Measurements from ENCODE around the gene CDH19. TPM values are rescaled to one million over a fixed set of nuclear protein-coding genes. Genes with fewer than 3 reads are reported as not detected.

Gene CDH19
- total RNA-seq, 5 donors from 2014 or later (not counting 1 experiment from before 2014, with no cell fraction given): not detected

- Histone ChIP-seq H3K4me3 (ENCODE audit: control insufficient read depth in 1 of 2, extremely low read depth in 1 of 2, low read length in 1 of 2) (no peak overlapping the region), H3K4me1 (ENCODE audit: control insufficient read depth in 1 of 2, extremely low read depth in 1 of 2, insufficient read depth in 2 of 2, low read length in 2 of 2) (no peaks in the 10 kb centered on the region), H3K27me3 (replicated peaks in 1 of 2; ENCODE audit: control insufficient read depth in 2 of 2, extremely low read depth in 1 of 2, insufficient read depth in 2 of 2, low read length in 1 of 2) (no peaks in the 10 kb centered on the region), H3K36me3 (ENCODE audit: control insufficient read depth in 2 of 2, extremely low read depth in 1 of 2, insufficient read depth in 1 of 2, low read length in 1 of 2) (no peaks in the 10 kb centered on the region), H3K9me3 (no peaks in the 10 kb centered on the region), H3K27ac (ENCODE audit: low read length) (no peak overlapping the region)
- Mint-ChIP-seq H3K27ac (no peak overlapping the region), H3K27me3 (no peaks in the 10 kb centered on the region), H3K4me3 (no peak overlapping the region), H3K4me1 (no peaks in the 10 kb centered on the region), H3K9me3 (peaks cover 0 to 7% (median 4%) of the 10 kb centered on the region in 3 donors), H3K36me3 (no peaks in the 10 kb centered on the region)
- ChIA-PET CTCF (no interaction called here), POLR2A (no interaction called here)
- WGBS (ENCODE audit: insufficient coverage): 100% methylated on average over 1 of the region's 2 CpGs
- DNase-seq: no peak
- no peak for ATAC-seq (replicated peaks in 1 of 4)
These were observed 28.6 kb downstream of the CDH19 start for GRCh38 chr18:66575263-66575662.

- 93% methylated on average over 5 of the region's 6 CpGs for WGBS (ENCODE audit: insufficient coverage)
- Histone ChIP-seq H3K4me3 (ENCODE audit: control insufficient read depth in 1 of 2, extremely low read depth in 1 of 2, low read length in 1 of 2) (no peak overlapping the region), H3K4me1 (ENCODE audit: control insufficient read depth in 1 of 2, extremely low read depth in 1 of 2, insufficient read depth in 2 of 2, low read length in 2 of 2) (no peaks in the 10 kb centered on the region), H3K36me3 (ENCODE audit: control insufficient read depth in 2 of 2, extremely low read depth in 1 of 2, insufficient read depth in 1 of 2, low read length in 1 of 2) (no peaks in the 10 kb centered on the region), H3K9me3 (no peaks in the 10 kb centered on the region), H3K27ac (ENCODE audit: low read length) (no peak overlapping the region), H3K27me3 (replicated peaks in 1 of 2; ENCODE audit: control insufficient read depth in 2 of 2, extremely low read depth in 1 of 2, insufficient read depth in 2 of 2, low read length in 1 of 2) (no peaks in the 10 kb centered on the region)
- no peaks in the 10 kb centered on the region for H3K4me1 Mint-ChIP-seq
- H3K9me3 Mint-ChIP-seq: peaks cover 0 to 4% (median 3%) of the 10 kb centered on the region in 3 donors
- ATAC-seq (replicated peaks in 1 of 4): no peak
- no peak overlapping the region for H3K4me3 Mint-ChIP-seq
- DNase-seq: no peak
- H3K36me3 Mint-ChIP-seq: no peaks in the 10 kb centered on the region
- no peaks in the 10 kb centered on the region for H3K27me3 Mint-ChIP-seq
- no peak overlapping the region for H3K27ac Mint-ChIP-seq
- ChIA-PET CTCF (interaction anchor here in 1 of 2 donors (1.0 kb wide), 1 partner anchor 10 kb away, joined by 3 read pairs; no protein-coding TSS in a partner anchor), POLR2A (no interaction called here)
These were observed 32.0 kb downstream of the CDH19 start for GRCh38 chr18:66571845-66572244.

- Histone ChIP-seq H3K27me3 (replicated peaks in 1 of 2; ENCODE audit: control insufficient read depth in 2 of 2, extremely low read depth in 1 of 2, insufficient read depth in 2 of 2, low read length in 1 of 2) (no peaks in the 10 kb centered on the region), H3K4me1 (ENCODE audit: control insufficient read depth in 1 of 2, extremely low read depth in 1 of 2, insufficient read depth in 2 of 2, low read length in 2 of 2) (no peaks in the 10 kb centered on the region), H3K9me3 (no peaks in the 10 kb centered on the region), H3K27ac (ENCODE audit: low read length) (no peak overlapping the region), H3K4me3 (ENCODE audit: control insufficient read depth in 1 of 2, extremely low read depth in 1 of 2, low read length in 1 of 2) (no peak overlapping the region), H3K36me3 (ENCODE audit: control insufficient read depth in 2 of 2, extremely low read depth in 1 of 2, insufficient read depth in 1 of 2, low read length in 1 of 2) (no peaks in the 10 kb centered on the region)
- DNase-seq: no peak
- no peak for ATAC-seq (replicated peaks in 1 of 4)
- 87% methylated on average over 3 of the region's 5 CpGs for WGBS (ENCODE audit: insufficient coverage)
- H3K4me3 Mint-ChIP-seq: no peak overlapping the region
- peaks cover 0 to 4% (median 2%) of the 10 kb centered on the region in 3 donors for H3K9me3 Mint-ChIP-seq
- ChIA-PET CTCF (no interaction called here), POLR2A (no interaction called here)
- H3K27ac Mint-ChIP-seq: no peak overlapping the region
- H3K36me3 Mint-ChIP-seq: no peaks in the 10 kb centered on the region
- no peaks in the 10 kb centered on the region for H3K4me1 Mint-ChIP-seq
- H3K27me3 Mint-ChIP-seq: no peaks in the 10 kb centered on the region
These were observed 37.3 kb downstream of the CDH19 start for GRCh38 chr18:66566616-66567015.

DNA sequence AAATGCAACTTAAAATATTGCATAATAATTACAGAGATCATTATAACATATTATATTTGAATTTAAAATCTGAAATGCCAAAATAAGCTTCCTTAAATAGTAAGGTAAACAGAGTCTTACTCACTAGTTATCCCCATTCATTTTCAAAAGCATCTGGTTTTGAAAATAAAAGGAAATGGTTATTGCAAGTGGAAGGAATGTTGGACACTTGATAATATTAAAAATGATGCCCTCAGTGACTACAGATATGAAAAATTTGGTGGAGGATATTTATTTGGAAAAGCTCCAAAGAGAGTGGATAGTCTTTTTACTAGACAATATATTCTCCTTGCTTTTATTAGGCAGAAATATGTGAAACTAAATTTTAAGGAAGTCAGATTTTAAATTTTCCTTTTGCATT, 39.7 kb downstream of the CDH19 start:
- ATAC-seq (replicated peaks in 1 of 4): no peak
- no peaks in the 10 kb centered on the region for H3K4me1 Mint-ChIP-seq
- peaks cover 0 to 2% (median 0%) of the 10 kb centered on the region in 3 donors for H3K9me3 Mint-ChIP-seq
- H3K27me3 Mint-ChIP-seq: no peaks in the 10 kb centered on the region
- no peaks in the 10 kb centered on the region for H3K27me3 ChIP-seq (replicated peaks in 1 of 2; ENCODE audit: control insufficient read depth in 2 of 2, extremely low read depth in 1 of 2, insufficient read depth in 2 of 2, low read length in 1 of 2)
- ChIA-PET POLR2A (no interaction called here), CTCF (no interaction called here)
- no peaks in the 10 kb centered on the region for H3K4me1 ChIP-seq (ENCODE audit: control insufficient read depth in 1 of 2, extremely low read depth in 1 of 2, insufficient read depth in 2 of 2, low read length in 2 of 2)
- H3K27ac ChIP-seq (ENCODE audit: low read length): no peak overlapping the region
- no peak overlapping the region for H3K27ac Mint-ChIP-seq
- no peak for DNase-seq
- no peak overlapping the region for H3K4me3 ChIP-seq (ENCODE audit: control insufficient read depth in 1 of 2, extremely low read depth in 1 of 2, low read length in 1 of 2)
- H3K36me3 ChIP-seq (ENCODE audit: control insufficient read depth in 2 of 2, extremely low read depth in 1 of 2, insufficient read depth in 1 of 2, low read length in 1 of 2): no peaks in the 10 kb centered on the region
- no peaks in the 10 kb centered on the region for H3K9me3 ChIP-seq
- no peaks in the 10 kb centered on the region for H3K36me3 Mint-ChIP-seq
- no peak overlapping the region for H3K4me3 Mint-ChIP-seq

DNA sequence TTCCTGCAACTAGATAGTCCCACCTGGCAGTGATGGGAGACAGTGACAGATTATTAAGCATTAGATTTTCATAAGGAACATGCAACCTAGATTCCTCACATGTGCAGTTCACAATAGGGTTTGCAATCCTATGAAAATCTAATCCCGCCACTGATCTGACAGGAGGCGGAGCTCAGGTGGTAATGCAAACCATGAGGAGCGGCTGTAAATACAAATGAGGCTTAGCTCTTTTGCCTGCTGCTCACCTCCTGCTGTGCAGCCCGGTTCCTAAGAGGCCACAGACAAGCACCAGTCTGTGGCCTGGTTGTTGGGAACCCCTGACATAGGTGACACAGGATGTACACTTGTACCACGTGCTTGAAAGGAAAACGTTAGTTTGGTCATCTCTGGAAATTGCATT, 41.6 kb downstream of the CDH19 start:
- ChIA-PET CTCF (interaction anchor here in 1 of 2 donors (0.6 kb wide), 1 partner anchor 9 kb away, joined by 3 read pairs; no protein-coding TSS in a partner anchor), POLR2A (no interaction called here)
- no peaks in the 10 kb centered on the region for H3K36me3 Mint-ChIP-seq
- no peaks in the 10 kb centered on the region for H3K27me3 Mint-ChIP-seq
- Histone ChIP-seq H3K27me3 (replicated peaks in 1 of 2; ENCODE audit: control insufficient read depth in 2 of 2, extremely low read depth in 1 of 2, insufficient read depth in 2 of 2, low read length in 1 of 2) (no peaks in the 10 kb centered on the region), H3K27ac (ENCODE audit: low read length) (no peak overlapping the region), H3K36me3 (ENCODE audit: control insufficient read depth in 2 of 2, extremely low read depth in 1 of 2, insufficient read depth in 1 of 2, low read length in 1 of 2) (no peaks in the 10 kb centered on the region), H3K9me3 (no peaks in the 10 kb centered on the region), H3K4me3 (ENCODE audit: control insufficient read depth in 1 of 2, extremely low read depth in 1 of 2, low read length in 1 of 2) (no peak overlapping the region), H3K4me1 (ENCODE audit: control insufficient read depth in 1 of 2, extremely low read depth in 1 of 2, insufficient read depth in 2 of 2, low read length in 2 of 2) (no peaks in the 10 kb centered on the region)
- ATAC-seq (replicated peaks in 1 of 4) (no peak), DNase-seq (no peak)
- no peak overlapping the region for H3K27ac Mint-ChIP-seq
- 91% methylated on average over 4 of the region's 6 CpGs for WGBS (ENCODE audit: insufficient coverage)
- no peak overlapping the region for H3K4me3 Mint-ChIP-seq
- H3K9me3 Mint-ChIP-seq: peaks cover 0 to 2% (median 0%) of the 10 kb centered on the region in 3 donors
- H3K4me1 Mint-ChIP-seq: no peaks in the 10 kb centered on the region

- no peaks in the 10 kb centered on the region for H3K36me3 ChIP-seq (ENCODE audit: control insufficient read depth in 2 of 2, extremely low read depth in 1 of 2, insufficient read depth in 1 of 2, low read length in 1 of 2)
- Mint-ChIP-seq H3K4me3 (no peak overlapping the region), H3K27ac (no peak overlapping the region), H3K27me3 (no peaks in the 10 kb centered on the region), H3K4me1 (no peaks in the 10 kb centered on the region), H3K36me3 (no peaks in the 10 kb centered on the region), H3K9me3 (no peaks in the 10 kb centered on the region)
- ChIA-PET POLR2A (no interaction called here), CTCF (no interaction called here)
- no peak overlapping the region for H3K27ac ChIP-seq (ENCODE audit: low read length)
- no peaks in the 10 kb centered on the region for H3K27me3 ChIP-seq (replicated peaks in 1 of 2; ENCODE audit: control insufficient read depth in 2 of 2, extremely low read depth in 1 of 2, insufficient read depth in 2 of 2, low read length in 1 of 2)
- 70% methylated on average over 2 of the region's 4 CpGs for WGBS (ENCODE audit: insufficient coverage)
- ATAC-seq (replicated peaks in 1 of 4) (no peak), DNase-seq (no peak)
- H3K4me3 ChIP-seq (ENCODE audit: control insufficient read depth in 1 of 2, extremely low read depth in 1 of 2, low read length in 1 of 2): no peak overlapping the region
- no peaks in the 10 kb centered on the region for H3K4me1 ChIP-seq (ENCODE audit: control insufficient read depth in 1 of 2, extremely low read depth in 1 of 2, insufficient read depth in 2 of 2, low read length in 2 of 2)
- no peaks in the 10 kb centered on the region for H3K9me3 ChIP-seq
These were observed 43.8 kb downstream of the CDH19 start for GRCh38 chr18:66560094-66560493.

DNA sequence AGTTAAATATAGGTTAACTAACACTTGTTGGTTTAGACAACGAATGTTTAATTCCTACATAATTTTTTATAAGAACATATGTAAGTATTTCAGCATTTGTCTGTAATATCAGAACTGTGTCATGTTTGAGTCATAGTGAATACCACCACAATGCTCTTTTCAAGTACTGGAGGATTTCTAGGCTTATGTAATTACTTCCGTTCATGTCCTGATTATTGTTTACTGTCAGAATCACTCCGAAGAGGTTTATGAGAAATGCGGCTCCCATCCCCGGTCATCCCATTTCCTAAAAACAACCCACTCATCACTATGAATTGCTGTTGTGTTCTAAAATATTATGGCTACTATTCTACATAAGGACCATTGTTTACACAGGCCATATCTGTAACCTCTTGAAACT, 45.1 kb downstream of the CDH19 start:
- no peak for DNase-seq
- Mint-ChIP-seq H3K27ac (no peak overlapping the region), H3K9me3 (no peaks in the 10 kb centered on the region), H3K4me3 (no peak overlapping the region), H3K36me3 (no peaks in the 10 kb centered on the region), H3K4me1 (no peaks in the 10 kb centered on the region), H3K27me3 (no peaks in the 10 kb centered on the region)
- H3K4me3 ChIP-seq (ENCODE audit: control insufficient read depth in 1 of 2, extremely low read depth in 1 of 2, low read length in 1 of 2): no peak overlapping the region
- H3K4me1 ChIP-seq (ENCODE audit: control insufficient read depth in 1 of 2, extremely low read depth in 1 of 2, insufficient read depth in 2 of 2, low read length in 2 of 2): no peaks in the 10 kb centered on the region
- no CpG with 5 or more reads among the region's 5 CpGs for WGBS (ENCODE audit: insufficient coverage)
- no peaks in the 10 kb centered on the region for H3K27me3 ChIP-seq (replicated peaks in 1 of 2; ENCODE audit: control insufficient read depth in 2 of 2, extremely low read depth in 1 of 2, insufficient read depth in 2 of 2, low read length in 1 of 2)
- no peak for ATAC-seq (replicated peaks in 1 of 4)
- no peaks in the 10 kb centered on the region for H3K36me3 ChIP-seq (ENCODE audit: control insufficient read depth in 2 of 2, extremely low read depth in 1 of 2, insufficient read depth in 1 of 2, low read length in 1 of 2)
- ChIA-PET CTCF (no interaction called here), POLR2A (no interaction called here)
- no peak overlapping the region for H3K27ac ChIP-seq (ENCODE audit: low read length)
- no peaks in the 10 kb centered on the region for H3K9me3 ChIP-seq

Data from T-cell (primary cell).